Activated CD8-positive, alpha-beta memory T cell treated with anti-CD3 and anti-CD28 coated beads, Interleukin-2, amount 10 ng/mL, durations not matched to agents 7 days and 5 days (primary cell): Measurements from ENCODE around the gene TCF12. TPM values are rescaled to one million over a fixed set of nuclear protein-coding genes. Genes with fewer than 3 reads are reported as not detected.
A peak's percentile ranks its signal among the peaks of the same experiment; 100 is the strongest.

ENCODE experiments used
- ATAC-seq: fragments of 150-1000 bp; cut with Tn5 transposase; one replicate; pipeline ENCODE4 v1.10.0; 2021; ENCODE audit warnings: moderate library complexity
- CTCF ChIA-PET: fragments of 350-600 bp; sonication (Branson Sonifier 250); formaldehyde crosslinking; loops from one replicate; lab custom pipeline; 2021; ENCODE audit warnings: antibody characterized with exemption; lab: Charles Lee
- DNase-seq: peaks from one replicate; pipeline ENCODE4 v3.0.0-alpha.2; 2020
- H3K27ac Mint-ChIP-seq: one replicate; pipeline ENCODE4 v1.8.0; 2021; ENCODE audit warnings: mild to moderate bottlenecking, mixed read lengths
- H3K27me3 Mint-ChIP-seq: one replicate; pipeline ENCODE4 v1.8.0; 2021; ENCODE audit warnings: mixed read lengths
- H3K36me3 Mint-ChIP-seq: one replicate; pipeline ENCODE4 v1.8.0; 2021; ENCODE audit warnings: mild to moderate bottlenecking, mixed read lengths
- H3K4me1 Mint-ChIP-seq: one replicate; pipeline ENCODE4 v1.8.0; 2021; ENCODE audit warnings: mixed read lengths
- H3K4me3 Mint-ChIP-seq: one replicate; pipeline ENCODE4 v1.8.0; 2021; ENCODE audit warnings: mild to moderate bottlenecking, moderate library complexity, mixed read lengths
- H3K9me3 Mint-ChIP-seq: one replicate; pipeline ENCODE4 v1.8.0; 2022; ENCODE audit warnings: low read depth, mixed read lengths
- total RNA-seq, 2 experiments: library from RNA; stranded (reverse); gene quantifications; one replicate each; pipeline ENCODE4 v1.2.3, GENCODE V29; 2021

TCF12 gene
- total RNA-seq, 2 experiments from 2014 or later = 75.4 to 89.0 TPM

GRCh38 chr15:57312318-57313133 is 394.1 kb downstream of the TCF12 start:
- Mint-ChIP-seq H3K27ac (no peak overlapping the region), H3K27me3 (peaks cover 3% of the 10 kb centered on the region), H3K9me3 (no peaks in the 10 kb centered on the region), H3K4me3 (no peak overlapping the region), H3K4me1 (no peaks in the 10 kb centered on the region), H3K36me3 (no peaks in the 10 kb centered on the region)
- ATAC-seq (no peak), DNase-seq (no peak)
- CTCF ChIA-PET = interaction anchor here (0.9 kb wide), 1 partner anchor 165 kb away, joined by 3 read pairs; no protein-coding TSS in a partner anchor

GRCh38 chr15:57313134-57313483 is 394.7 kb downstream of the TCF12 start:
- H3K4me1 Mint-ChIP-seq = no peaks in the 10 kb centered on the region
- H3K27ac Mint-ChIP-seq = no peak overlapping the region
- ATAC-seq (no peak), DNase-seq (no peak)
- no peaks in the 10 kb centered on the region for H3K27me3 Mint-ChIP-seq
- no peak overlapping the region for H3K4me3 Mint-ChIP-seq
- H3K9me3 Mint-ChIP-seq = no peaks in the 10 kb centered on the region
- H3K36me3 Mint-ChIP-seq = no peaks in the 10 kb centered on the region
- CTCF ChIA-PET = interaction anchor here (0.9 kb wide), 1 partner anchor 165 kb away, joined by 3 read pairs; no protein-coding TSS in a partner anchor

- Mint-ChIP-seq H3K4me1 (no peaks in the 10 kb centered on the region), H3K27me3 (no peaks in the 10 kb centered on the region), H3K27ac (no peak overlapping the region), H3K4me3 (no peak overlapping the region), H3K9me3 (no peaks in the 10 kb centered on the region), H3K36me3 (no peaks in the 10 kb centered on the region)
- DNase-seq (no peak), ATAC-seq (no peak)
- CTCF ChIA-PET = no interaction called here
These were observed 395.8 kb downstream of the TCF12 start for GRCh38 chr15:57314221-57314620.

GRCh38 chr15:57316451-57316850 is 398.0 kb downstream of the TCF12 start:
- no peaks in the 10 kb centered on the region for H3K9me3 Mint-ChIP-seq
- H3K36me3 Mint-ChIP-seq = no peaks in the 10 kb centered on the region
- H3K4me1 Mint-ChIP-seq = no peaks in the 10 kb centered on the region
- ATAC-seq = no peak
- no peak for DNase-seq
- no peak overlapping the region for H3K4me3 Mint-ChIP-seq
- H3K27ac Mint-ChIP-seq = no peak overlapping the region
- H3K27me3 Mint-ChIP-seq = no peaks in the 10 kb centered on the region
- CTCF ChIA-PET = no interaction called here

GRCh38 chr15:57319226-57319918 is 400.9 kb downstream of the TCF12 start:
- ATAC-seq (no peak), DNase-seq (no peak)
- Mint-ChIP-seq H3K36me3 (no peaks in the 10 kb centered on the region), H3K27me3 (no peaks in the 10 kb centered on the region), H3K9me3 (no peaks in the 10 kb centered on the region), H3K4me1 (no peaks in the 10 kb centered on the region), H3K27ac (no peak overlapping the region), H3K4me3 (no peak overlapping the region)
- CTCF ChIA-PET = no interaction called here

- peaks cover 2% of the 10 kb centered on the region for H3K4me1 Mint-ChIP-seq
- DNase-seq = no peak
- CTCF ChIA-PET = no interaction called here
- no peak overlapping the region for H3K27ac Mint-ChIP-seq
- ATAC-seq = no peak
- no peak overlapping the region for H3K4me3 Mint-ChIP-seq
- H3K36me3 Mint-ChIP-seq = no peaks in the 10 kb centered on the region
- no peaks in the 10 kb centered on the region for H3K9me3 Mint-ChIP-seq
- no peaks in the 10 kb centered on the region for H3K27me3 Mint-ChIP-seq
These were observed 401.6 kb downstream of the TCF12 start for GRCh38 chr15:57319919-57320560.

- CTCF ChIA-PET = no interaction called here
- H3K4me1 Mint-ChIP-seq = peaks cover 2% of the 10 kb centered on the region
- DNase-seq = no peak
- H3K27me3 Mint-ChIP-seq = no peaks in the 10 kb centered on the region
- H3K27ac Mint-ChIP-seq = no peak overlapping the region
- no peak overlapping the region for H3K4me3 Mint-ChIP-seq
- ATAC-seq = no peak
- H3K36me3 Mint-ChIP-seq = no peaks in the 10 kb centered on the region
- no peaks in the 10 kb centered on the region for H3K9me3 Mint-ChIP-seq
These were observed 402.3 kb downstream of the TCF12 start for GRCh38 chr15:57320631-57321220.

- no peak for ATAC-seq
- H3K4me3 Mint-ChIP-seq = no peak overlapping the region
- no peak overlapping the region for H3K27ac Mint-ChIP-seq
- CTCF ChIA-PET = no interaction called here
- no peaks in the 10 kb centered on the region for H3K36me3 Mint-ChIP-seq
- DNase-seq = no peak
- H3K9me3 Mint-ChIP-seq = no peaks in the 10 kb centered on the region
- H3K4me1 Mint-ChIP-seq = peaks cover 2% of the 10 kb centered on the region
- no peaks in the 10 kb centered on the region for H3K27me3 Mint-ChIP-seq
These were observed 403.0 kb downstream of the TCF12 start for GRCh38 chr15:57321485-57321884.

- Mint-ChIP-seq H3K4me3 (no peak overlapping the region), H3K27me3 (no peaks in the 10 kb centered on the region), H3K36me3 (no peaks in the 10 kb centered on the region), H3K27ac (no peak overlapping the region), H3K9me3 (no peaks in the 10 kb centered on the region), H3K4me1 (peaks cover 2% of the 10 kb centered on the region)
- ATAC-seq = no peak
- CTCF ChIA-PET = interaction anchor here (0.8 kb wide), 1 partner anchor 16 kb away, joined by 3 read pairs; no protein-coding TSS in a partner anchor
- DNase-seq = no peak
These were observed 403.6 kb downstream of the TCF12 start for GRCh38 chr15:57321973-57322601.

GRCh38 chr15:57322602-57323250 is 404.3 kb downstream of the TCF12 start:
- Mint-ChIP-seq H3K4me1 (peaks cover 2% of the 10 kb centered on the region), H3K27me3 (peaks cover 4% of the 10 kb centered on the region), H3K36me3 (no peaks in the 10 kb centered on the region), H3K4me3 (no peak overlapping the region), H3K9me3 (no peaks in the 10 kb centered on the region), H3K27ac (no peak overlapping the region)
- CTCF ChIA-PET = interaction anchor here (0.8 kb wide), 1 partner anchor 16 kb away, joined by 3 read pairs; no protein-coding TSS in a partner anchor
- ATAC-seq = no peak
- DNase-seq = no peak

- H3K9me3 Mint-ChIP-seq = no peaks in the 10 kb centered on the region
- ATAC-seq (no peak), DNase-seq (no peak)
- no peaks in the 10 kb centered on the region for H3K36me3 Mint-ChIP-seq
- no peak overlapping the region for H3K4me3 Mint-ChIP-seq
- peaks cover 2% of the 10 kb centered on the region for H3K4me1 Mint-ChIP-seq
- peaks cover 9% of the 10 kb centered on the region for H3K27me3 Mint-ChIP-seq
- CTCF ChIA-PET = no interaction called here
- no peak overlapping the region for H3K27ac Mint-ChIP-seq
These were observed 404.9 kb downstream of the TCF12 start for GRCh38 chr15:57323299-57323805.

GRCh38 chr15:57323806-57324589 is 405.6 kb downstream of the TCF12 start:
- H3K27ac Mint-ChIP-seq = no peak overlapping the region
- H3K4me1 Mint-ChIP-seq = peaks cover 2% of the 10 kb centered on the region
- peaks cover 12% of the 10 kb centered on the region for H3K27me3 Mint-ChIP-seq
- no peaks in the 10 kb centered on the region for H3K36me3 Mint-ChIP-seq
- CTCF ChIA-PET = no interaction called here
- H3K4me3 Mint-ChIP-seq = no peak overlapping the region
- DNase-seq (no peak), ATAC-seq (peak; percentile 30)
- H3K9me3 Mint-ChIP-seq = no peaks in the 10 kb centered on the region
